ENCODE results near the gene RINL. TPM values are rescaled to one million over a fixed set of nuclear protein-coding genes. Genes with fewer than 3 reads are reported as not detected.

The RINL gene
- total and polyA plus RNA-seq, 9 donors, result 1.1 to 4.7 (median 2.6) TPM

GRCh38 chr19:38845374-38846024 lies 32.6 kb downstream of the RINL start:
- TF ChIP-seq EP300 (IDR thresholded peaks at IDR 0.05), result no peak
- H3K4me3 ChIP-seq, result no peak overlapping the region
- no peak overlapping the region for H3K27ac ChIP-seq
- no peaks in the 10 kb centered on the region for H3K9me3 ChIP-seq
- no peak for DNase-seq
- H3K36me3 ChIP-seq, result no peaks in the 10 kb centered on the region
- WGBS, 3 donors, result 85 to 88% (median 86%) methylated on average over 14 of the region's 14 CpGs
- H3K27me3 ChIP-seq, result no peaks in the 10 kb centered on the region
- peaks cover 10% of the 10 kb centered on the region for H3K4me1 ChIP-seq (ENCODE audit: insufficient read depth)
- intact Hi-C loops (cut with DNase I), result loop anchor here in 1 of 4 donors (10.0 kb wide), 1 partner anchor 201 kb away; the partner anchor contains the start of gene ACTN4

GRCh38 chr19:38844093-38844686 lies 33.9 kb downstream of the RINL start:
- TF ChIP-seq EP300 (IDR thresholded peaks at IDR 0.05) (no peak), CTCF (IDR thresholded peaks at IDR 0.05) (no peak), POLR2A (IDR thresholded peaks at IDR 0.05) (no peak)
- Histone ChIP-seq H3K36me3 (no peaks in the 10 kb centered on the region), H3K27ac (no peak overlapping the region), H3K4me1 (ENCODE audit: insufficient read depth) (peaks cover 10% of the 10 kb centered on the region), H3K9me3 (no peaks in the 10 kb centered on the region), H3K4me3 (no peak overlapping the region), H3K27me3 (no peaks in the 10 kb centered on the region)
- no peak for DNase-seq
- intact Hi-C loops (cut with DNase I), result loop anchor here in 1 of 4 donors (10.0 kb wide), 1 partner anchor 199 kb away; the partner anchor contains the start of gene ACTN4
- WGBS, 3 donors, result 82 to 88% (median 87%) methylated on average over 11 of the region's 11 CpGs

GRCh38 chr19:38843175-38843758 lies 34.8 kb downstream of the RINL start:
- no peaks in the 10 kb centered on the region for H3K9me3 ChIP-seq
- no peak overlapping the region for H3K4me3 ChIP-seq
- no peaks in the 10 kb centered on the region for H3K27me3 ChIP-seq
- 90 to 93% (median 90%) methylated on average over 9 of the region's 9 CpGs for WGBS, 3 donors
- no peak overlapping the region for H3K27ac ChIP-seq
- intact Hi-C loops (cut with DNase I), result loop anchor here in 1 of 4 donors (10.0 kb wide), 1 partner anchor 198 kb away; the partner anchor contains the start of gene ACTN4
- DNase-seq, result no peak
- peaks cover 6% of the 10 kb centered on the region for H3K4me1 ChIP-seq (ENCODE audit: insufficient read depth)
- TF ChIP-seq EP300 (IDR thresholded peaks at IDR 0.05) (no peak), CTCF (IDR thresholded peaks at IDR 0.05) (no peak), POLR2A (IDR thresholded peaks at IDR 0.05) (no peak)
- H3K36me3 ChIP-seq, result no peaks in the 10 kb centered on the region

- no peak for DNase-seq
- no peaks in the 10 kb centered on the region for H3K27me3 ChIP-seq
- no peaks in the 10 kb centered on the region for H3K36me3 ChIP-seq
- peaks cover 2% of the 10 kb centered on the region for H3K4me1 ChIP-seq (ENCODE audit: insufficient read depth)
- intact Hi-C loops (cut with DNase I), result loop anchor here in 1 of 4 donors (10.0 kb wide), 1 partner anchor 198 kb away; the partner anchor contains the start of gene ACTN4
- WGBS, 3 donors, result 79 to 83% (median 82%) methylated on average over 17 of the region's 17 CpGs
- TF ChIP-seq CTCF (IDR thresholded peaks at IDR 0.05), result no peak
- no peak for TF ChIP-seq POLR2A (IDR thresholded peaks at IDR 0.05)
- TF ChIP-seq EP300 (IDR thresholded peaks at IDR 0.05), result no peak
- H3K9me3 ChIP-seq, result no peaks in the 10 kb centered on the region
- H3K4me3 ChIP-seq, result no peak overlapping the region
- no peak overlapping the region for H3K27ac ChIP-seq
Measured at GRCh38 chr19:38842439-38843174, 35.5 kb downstream of the RINL start.

Measured in ovary (tissue), 9 donors.